RKO (cell line): ENCODE data around the gene FAM234A.
"Not testable (repeated sequence)": the region's sequence is repeated elsewhere in the genome, so short reads cannot be mapped to it uniquely, and the experiment has no call there.

ENCODE experiments used
- DNase-seq: peaks from one replicate; pipeline ENCODE4 v3.0.0-alpha.2; 2016; ENCODE audit warnings: low spot score

FAM234A gene

DNA sequence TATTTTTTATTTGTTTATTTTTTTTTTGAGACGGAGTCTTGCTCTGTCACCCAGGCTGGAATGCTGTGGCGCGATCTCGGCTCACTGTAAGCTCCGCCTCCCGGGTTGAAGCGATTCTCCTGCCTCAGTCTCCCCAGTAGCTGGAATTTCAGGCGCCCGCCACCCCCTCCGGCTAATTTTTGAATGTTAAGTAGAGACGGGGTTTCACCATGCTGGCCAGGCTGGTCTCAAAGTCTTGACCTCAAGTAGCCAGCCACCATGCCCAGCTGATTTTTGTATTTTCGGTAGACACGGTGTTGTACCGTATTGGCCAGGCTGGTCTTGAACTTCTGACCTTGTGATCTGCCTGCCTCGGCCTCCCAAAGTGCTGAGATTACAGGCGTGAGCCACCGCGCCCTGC lies 4.3 kb upstream of the FAM234A start:
- DNase-seq, result not testable (repeated sequence)

DNA sequence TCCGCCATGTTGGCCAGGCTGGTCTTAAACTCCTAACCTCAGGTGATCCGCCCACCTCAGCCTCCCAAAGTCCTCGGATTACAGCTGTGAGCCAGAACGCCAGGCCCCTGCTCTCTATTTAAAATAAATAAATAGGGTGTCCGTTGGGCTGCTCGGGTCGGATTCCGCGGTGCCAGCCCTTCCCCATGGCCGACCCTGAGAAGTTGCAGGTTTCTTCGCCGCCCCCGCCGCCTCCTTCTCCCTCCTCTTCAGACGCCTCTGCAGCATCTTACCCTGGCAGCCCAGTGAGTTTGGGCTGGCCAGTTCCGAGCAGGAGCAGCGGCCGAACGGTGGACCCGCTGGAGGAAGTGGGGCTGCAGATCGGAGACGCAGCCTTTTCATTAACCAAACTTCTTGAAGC lies 3.7 kb upstream of the FAM234A start:
- DNase-seq, result no peak

DNA sequence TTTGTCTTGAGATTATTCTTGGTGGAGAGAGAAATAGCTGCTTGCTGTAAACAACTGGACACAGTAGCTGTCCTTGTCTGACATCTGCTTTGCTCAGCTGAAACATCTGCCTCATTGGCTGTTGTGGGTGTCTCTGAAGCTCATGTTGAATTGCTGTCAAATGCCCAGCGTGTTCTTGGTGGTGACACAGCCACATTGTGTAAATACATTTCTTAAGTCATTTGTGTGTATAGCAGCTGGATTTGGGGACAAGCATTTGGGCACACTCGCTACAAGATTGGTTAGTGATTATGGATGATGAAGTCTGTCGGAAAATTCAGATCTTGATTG lies 5.3 kb downstream of the FAM234A start:
- DNase-seq, result no peak

DNA sequence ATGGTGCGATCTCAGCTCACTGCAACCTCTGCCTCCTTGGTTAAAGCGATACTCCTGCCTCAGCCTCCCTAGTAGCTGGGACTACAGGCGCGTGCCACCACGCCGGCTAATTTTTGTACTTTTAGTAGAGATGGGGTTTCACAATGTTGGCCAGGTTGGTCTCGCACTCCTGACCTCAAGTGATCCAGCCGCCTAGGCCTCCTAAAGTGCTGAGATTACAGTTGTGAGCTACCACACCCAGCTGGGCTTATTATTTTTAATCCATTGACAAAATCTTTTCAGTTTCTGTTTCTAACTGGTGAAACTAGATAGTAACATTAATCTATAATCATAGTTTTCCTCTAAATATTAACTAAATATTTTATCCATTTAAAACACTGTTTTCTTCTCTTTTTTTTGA lies 5.9 kb downstream of the FAM234A start:
- no peak for DNase-seq

DNA sequence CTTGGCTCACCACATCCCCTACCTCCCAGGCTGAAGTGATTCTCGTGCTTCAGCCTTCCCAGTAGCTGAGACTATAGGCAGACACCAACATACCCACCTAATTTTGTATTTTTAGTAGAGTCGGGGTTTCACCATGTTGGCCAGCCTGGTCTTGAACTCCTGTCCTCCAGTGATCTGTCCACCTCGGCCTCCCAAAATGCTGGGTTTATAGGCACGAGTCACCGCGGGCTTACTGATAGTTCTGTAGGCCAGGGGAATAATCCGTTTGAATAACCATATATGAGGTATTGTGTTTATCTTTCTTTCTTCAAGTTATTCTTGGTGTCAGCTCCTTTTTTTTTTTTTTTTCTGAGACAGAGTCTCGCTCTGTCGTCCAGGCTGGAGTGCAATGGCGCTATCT lies 7.7 kb downstream of the FAM234A start:
- DNase-seq, result no peak

DNA sequence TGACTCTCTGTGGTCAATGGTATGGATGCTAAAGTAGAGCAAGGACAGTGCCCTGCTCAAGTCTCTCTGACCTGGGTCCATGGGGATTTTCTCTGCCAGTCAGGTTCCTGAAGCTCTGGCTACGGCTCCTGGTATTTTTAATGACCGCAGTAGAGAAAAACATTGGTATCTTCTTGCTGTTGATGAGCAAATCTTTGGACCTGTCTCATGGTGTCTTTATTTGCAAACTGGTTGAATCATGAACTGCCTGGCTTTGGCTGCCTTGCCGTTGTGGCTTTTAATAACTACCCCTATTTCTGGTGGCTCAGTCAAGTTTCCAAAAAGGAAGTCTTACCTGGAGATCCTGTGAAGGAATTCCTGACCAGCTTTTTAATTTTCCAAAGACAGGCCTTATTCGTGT lies 8.7 kb downstream of the FAM234A start:
- DNase-seq, result no peak

DNA sequence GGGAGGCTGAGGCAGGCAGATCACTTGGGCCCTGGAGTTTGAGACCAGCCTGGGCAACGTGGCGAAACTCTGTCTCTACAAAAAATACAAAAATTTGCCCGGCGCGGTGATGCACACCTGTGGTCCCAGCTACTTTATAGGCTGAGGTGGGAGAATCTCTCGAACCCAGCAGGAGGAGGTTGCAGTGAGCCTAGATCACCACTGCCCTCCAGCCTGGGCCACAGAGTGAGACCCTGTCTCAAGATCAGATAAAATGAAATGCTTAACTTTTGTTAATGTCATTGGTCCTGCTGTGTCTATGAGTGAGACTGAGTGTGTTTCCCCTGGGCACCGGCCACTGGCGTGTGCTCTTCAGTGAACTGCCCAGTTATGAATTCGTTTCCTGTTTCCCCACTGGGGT lies 10.5 kb downstream of the FAM234A start:
- DNase-seq, result no peak

DNA sequence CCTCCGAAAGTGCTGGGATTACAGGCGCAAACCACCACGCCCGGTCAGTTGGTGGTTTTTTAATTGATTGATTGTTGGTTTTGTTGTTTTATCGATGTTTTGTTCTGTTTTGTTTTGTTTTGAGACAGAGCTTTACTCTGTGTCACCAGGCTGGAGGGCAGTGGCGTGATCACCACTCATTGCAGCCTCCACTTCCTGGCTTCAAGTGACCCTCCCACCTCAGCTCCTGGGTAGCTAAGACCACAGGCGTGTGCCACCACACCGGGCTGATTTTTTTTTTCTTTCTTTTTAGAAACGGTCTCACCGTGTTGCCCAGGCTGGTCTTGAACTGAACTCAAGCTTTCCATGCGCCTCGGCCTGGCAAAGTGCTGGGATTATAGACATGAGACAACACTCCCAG lies 12.4 kb downstream of the FAM234A start:
- DNase-seq, result no peak

DNA sequence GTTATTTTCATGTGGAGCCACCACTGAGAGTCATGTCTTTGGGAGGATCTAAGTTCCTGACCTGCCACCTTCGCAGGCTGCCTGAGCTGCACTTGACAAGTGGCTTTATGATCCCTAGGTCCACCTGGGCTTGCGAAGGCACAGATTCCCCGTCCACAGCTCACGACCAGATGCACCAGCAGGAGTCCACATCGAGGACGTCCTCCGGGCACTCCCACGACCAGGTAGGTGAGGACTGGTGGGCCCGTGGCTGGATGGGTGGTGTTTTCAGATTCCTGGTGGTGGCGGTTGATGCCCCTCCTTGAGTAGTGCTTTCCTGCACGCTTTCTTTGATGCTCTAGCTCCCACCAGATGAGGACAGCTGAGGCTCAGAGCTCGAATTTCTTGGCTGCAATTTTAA lies 14.8 kb downstream of the FAM234A start:
- no peak for DNase-seq

DNA sequence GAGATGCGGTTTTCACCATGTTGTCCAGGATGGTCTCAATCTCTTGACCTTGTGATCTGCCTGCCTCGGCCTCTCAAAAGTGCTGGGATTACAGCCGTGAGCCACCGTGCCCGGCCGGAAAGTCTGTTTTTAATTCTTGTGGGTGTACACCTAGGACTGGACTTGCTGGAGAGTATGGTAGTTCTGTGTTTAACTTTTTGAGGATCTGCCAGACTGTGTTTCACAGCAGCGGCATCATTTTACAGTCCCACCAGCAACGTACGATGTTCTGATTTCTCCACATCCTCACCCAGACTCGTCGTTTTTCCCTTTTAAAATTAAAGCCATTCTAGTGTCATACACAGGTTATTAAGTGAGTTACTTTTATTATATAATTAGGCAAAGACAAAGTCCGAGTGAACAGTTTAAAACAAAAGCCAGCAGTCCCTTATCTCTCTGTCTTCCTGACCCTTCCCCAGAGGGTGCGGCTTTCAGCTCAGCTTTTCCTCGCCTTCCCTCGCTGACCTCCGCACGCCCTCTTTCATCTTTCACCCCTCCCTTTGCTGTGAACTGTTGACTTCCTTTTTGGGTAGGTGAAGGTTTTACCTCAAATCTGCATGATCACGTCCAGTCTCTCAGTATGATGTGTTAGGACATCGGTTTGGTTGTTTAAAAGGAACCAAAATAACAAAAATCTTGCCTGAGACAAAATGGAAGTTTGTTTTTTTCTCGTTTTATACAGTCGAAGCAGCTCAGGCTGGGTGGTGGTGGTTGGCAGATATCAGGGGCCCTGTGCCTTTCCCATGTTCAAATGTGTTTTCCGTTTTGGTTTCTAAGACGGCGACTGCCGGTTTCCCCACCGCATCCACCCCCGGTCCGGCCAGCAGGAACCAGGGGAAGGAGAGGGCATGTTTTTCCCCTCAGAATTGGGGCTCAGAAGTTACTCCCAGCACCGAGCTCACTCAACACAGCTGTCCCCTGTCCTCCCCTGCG lies 18.0 kb downstream of the FAM234A start:
- no peak for DNase-seq

DNA sequence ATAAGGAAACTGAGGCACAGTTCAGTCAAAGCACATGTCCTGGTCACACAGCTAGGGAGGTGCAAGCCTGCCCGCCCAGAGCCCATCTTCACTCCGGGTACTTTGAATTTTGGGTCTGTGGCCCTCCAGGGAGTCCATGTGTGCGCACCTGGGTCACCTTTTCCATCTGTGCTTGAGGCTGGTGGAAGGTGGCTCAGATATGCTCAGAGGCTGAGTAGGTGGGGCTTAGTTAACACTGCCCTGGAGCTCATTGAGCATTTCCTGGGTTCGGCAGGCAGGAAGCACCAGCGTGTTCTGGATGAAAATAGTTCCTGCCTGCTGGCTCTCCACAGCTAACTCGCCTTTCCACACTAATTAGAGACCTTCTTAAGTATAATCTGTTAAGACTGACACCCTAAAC lies 19.2 kb downstream of the FAM234A start:
- DNase-seq, result no peak

DNA sequence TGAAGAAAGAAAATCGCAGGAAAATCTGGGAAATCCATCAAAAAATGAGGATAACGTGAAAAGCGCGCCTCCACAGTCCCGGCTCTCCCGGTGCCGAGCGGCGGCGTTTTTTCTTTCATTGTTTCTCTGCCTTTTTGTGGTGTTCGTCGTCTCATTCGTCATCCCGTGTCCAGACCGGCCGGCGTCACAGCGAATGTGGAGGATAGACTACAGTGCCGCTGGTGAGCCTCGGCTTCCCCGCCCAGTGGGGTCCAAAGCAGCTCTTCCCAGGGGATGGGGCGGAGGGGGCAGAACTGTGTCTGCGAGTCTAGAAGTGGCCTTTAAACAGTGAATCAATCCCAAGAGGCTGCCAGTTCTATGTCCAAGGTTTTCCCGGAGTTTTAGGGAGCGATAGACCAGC lies 19.8 kb downstream of the FAM234A start:
- no peak for DNase-seq

DNA sequence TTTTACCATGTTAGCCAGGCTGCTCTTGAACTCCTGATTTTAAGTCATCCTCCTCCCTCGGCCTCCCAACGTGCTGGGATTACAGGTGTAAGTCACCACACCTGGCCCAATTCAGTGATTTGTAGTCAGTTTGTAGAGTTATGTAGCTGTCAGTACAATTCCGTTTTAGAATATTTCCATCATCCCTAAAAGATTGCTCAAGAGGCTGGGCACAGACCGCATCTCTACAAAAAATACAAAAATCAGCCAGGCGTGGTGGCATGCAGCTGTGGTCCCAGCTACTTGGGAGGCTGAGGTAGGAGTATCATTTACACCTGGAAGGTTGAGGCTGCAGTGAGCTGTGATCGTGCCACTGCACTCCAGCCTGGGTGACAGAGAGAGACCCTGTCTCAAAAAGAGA lies 20.6 kb downstream of the FAM234A start:
- no peak for DNase-seq

DNA sequence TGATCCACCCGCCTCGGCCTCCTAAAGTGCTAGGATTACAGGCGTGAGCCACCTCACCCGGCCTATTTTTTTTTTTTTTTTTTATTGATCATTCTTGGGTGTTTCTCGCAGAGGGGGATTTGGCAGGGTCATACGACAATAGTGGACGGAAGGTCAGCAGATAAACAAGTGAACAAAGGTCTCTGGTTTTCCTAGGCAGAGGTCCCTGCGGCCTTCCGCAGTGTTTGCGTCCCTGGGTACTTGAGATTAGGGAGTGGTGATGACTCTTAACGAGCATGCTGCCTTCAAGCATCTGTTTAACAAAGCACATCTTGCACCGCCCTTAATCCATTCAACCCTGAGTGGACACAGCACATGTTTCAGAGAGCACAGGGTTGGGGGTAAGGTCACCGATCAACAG lies 23.5 kb downstream of the FAM234A start:
- DNase-seq, result not testable (repeated sequence)

DNA sequence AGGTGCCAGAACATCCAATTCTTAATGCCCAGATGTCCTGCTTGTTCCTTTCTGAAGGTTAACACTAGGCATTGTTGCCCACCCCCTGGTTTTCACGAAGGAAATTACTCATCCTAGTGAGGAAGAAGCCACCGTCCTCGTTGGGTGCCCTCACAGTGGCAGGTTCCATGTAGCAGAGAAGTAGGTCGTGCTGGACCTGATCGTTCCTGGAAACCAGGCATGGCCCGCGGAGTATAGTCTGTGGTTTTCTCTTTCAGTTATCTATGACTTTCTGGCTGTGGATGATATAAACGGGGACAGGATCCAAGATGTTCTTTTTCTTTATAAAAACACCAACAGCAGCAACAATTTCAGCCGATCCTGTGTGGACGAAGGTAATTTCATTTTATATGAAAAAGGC lies 24.6 kb downstream of the FAM234A start:
- DNase-seq, result no peak

DNA sequence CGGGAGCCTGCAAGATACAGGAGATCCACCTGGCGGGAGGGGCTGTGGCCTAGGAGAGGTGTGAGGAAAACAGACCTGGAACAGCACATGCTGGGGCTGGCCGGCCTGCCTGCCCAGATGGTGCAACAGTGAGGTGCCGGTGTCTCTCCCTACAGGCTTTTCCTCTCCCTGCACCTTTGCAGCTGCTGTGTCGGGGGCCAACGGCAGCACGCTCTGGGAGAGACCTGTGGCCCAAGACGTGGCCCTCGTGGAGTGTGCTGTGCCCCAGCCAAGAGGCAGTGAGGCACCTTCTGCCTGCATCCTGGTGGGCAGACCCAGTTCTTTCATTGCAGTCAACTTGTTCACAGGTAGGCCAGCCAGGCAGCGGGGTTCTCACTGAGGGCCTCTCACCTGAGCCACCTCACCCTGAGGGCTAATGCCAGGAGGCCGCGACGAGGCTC lies 25.2 kb downstream of the FAM234A start:
- no peak for DNase-seq

DNA sequence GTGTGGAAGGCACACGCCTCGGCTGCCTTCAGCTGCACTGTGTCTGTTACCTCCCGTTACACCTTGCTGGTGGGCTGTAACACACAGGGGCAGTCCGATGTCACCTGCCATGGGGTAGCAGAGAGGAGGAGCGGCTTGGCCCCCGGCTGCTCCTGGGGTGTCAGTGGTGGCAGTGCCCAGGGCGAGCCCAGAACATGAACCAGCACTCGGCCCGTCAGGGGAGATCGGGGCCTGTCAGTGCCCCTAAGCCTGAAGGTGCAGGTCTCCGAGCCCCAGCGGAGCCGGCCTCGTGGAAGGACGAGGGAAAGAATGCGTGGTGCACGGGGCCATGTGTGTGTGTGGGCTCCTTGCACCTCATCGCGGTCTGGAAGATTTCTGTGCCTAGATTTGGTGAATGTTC lies 25.7 kb downstream of the FAM234A start:
- no peak for DNase-seq

DNA sequence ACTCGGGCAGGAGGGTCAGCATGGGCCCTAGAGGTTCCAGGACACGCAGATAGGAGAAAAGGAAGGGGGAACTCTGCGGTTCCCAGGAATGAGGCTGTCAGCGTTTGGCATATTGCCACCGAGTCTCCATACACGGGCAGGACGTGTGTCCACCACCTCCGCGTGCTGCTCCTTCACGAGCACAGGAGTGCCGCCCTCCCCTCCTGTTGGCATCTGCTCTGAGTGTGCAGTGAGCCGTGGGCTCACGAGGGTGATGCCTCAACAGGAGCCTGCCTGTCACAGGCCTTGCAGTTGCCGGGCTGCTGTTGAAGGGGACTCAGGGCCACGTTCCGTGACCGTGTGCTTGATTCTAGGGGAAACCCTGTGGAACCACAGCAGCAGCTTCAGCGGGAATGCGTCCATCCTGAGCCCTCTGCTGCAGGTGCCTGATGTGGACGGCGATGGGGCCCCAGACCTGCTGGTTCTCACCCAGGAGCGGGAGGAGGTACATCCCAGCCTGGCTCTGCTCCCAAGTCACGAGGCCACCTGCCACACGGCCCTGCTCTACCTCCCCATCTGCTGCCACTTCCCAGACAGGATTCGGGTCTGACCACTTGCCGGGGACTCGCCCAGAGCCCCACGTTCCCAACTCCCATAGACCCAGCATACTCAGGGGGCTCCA lies 26.5 kb downstream of the FAM234A start:
- no peak for DNase-seq

DNA sequence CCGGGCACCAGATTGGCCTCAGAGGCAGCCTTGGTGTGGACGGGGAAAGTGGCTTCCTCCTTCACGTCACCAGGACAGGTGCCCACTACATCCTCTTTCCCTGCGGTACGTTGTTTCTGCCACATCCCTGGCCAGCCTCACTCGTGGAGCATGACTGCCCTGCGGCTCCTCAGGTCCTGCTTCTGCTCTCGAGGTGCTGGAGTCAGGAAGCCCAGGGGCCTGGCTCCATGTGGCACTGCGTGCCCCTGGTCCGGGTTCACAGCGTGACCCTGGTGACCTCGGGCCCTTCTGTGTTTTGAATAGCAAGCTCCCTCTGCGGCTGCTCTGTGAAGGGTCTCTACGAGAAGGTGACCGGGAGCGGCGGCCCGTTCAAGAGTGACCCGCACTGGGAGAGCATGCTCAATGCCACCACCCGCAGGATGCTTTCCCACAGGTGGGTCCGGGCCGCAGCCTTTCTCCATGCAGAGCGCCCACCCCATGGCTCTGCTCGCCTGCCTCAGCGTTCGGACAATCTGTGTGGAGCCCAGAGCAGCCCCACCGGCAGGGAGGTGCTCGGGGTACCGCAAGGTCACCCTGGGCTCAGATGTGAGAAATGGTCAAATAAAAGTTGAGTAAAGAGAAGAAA lies 27.6 kb downstream of the FAM234A start:
- no peak for DNase-seq

DNA sequence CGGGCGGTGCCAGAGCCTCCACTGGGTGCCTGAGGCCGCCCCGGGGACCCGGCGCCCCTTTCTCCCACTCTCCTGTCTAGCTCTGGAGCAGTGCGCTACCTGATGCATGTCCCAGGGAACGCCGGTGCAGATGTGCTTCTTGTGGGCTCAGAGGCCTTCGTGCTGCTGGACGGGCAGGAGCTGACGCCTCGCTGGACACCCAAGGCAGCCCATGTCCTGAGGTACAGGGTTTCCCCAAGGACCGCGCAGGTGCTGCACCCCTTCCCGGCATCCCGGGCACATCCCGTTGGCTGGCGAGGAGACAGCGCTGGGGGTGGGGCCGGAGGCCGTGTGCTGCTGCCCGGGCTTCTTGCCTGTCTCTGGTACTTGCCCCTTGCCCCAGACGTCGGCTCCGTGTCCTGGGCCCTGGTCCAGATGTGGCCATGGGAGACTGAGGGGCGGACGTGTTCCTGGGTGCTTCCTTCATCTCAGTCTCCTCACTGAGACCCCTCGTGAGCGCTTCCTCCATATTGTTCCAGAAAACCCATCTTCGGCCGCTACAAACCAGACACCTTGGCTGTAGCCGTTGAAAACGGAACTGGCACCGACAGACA lies 28.7 kb downstream of the FAM234A start:
- no peak for DNase-seq

DNA sequence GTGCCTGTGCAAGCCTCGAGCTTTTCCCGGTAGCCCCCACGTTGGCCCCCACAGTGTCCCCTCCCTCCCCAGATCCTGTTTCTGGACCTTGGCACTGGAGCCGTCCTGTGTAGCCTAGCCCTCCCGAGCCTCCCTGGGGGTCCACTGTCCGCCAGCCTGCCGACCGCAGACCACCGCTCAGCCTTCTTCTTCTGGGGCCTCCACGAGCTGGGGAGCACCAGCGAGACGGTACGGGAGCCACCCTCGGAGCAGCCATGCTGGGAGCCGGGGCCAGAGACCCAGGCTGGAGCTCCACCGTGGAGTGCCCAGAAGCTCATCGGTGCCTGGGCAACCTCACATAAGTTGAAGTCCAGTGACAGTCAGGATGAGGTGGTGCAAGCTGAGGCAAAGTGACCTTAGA lies 29.3 kb downstream of the FAM234A start:
- no peak for DNase-seq

DNA sequence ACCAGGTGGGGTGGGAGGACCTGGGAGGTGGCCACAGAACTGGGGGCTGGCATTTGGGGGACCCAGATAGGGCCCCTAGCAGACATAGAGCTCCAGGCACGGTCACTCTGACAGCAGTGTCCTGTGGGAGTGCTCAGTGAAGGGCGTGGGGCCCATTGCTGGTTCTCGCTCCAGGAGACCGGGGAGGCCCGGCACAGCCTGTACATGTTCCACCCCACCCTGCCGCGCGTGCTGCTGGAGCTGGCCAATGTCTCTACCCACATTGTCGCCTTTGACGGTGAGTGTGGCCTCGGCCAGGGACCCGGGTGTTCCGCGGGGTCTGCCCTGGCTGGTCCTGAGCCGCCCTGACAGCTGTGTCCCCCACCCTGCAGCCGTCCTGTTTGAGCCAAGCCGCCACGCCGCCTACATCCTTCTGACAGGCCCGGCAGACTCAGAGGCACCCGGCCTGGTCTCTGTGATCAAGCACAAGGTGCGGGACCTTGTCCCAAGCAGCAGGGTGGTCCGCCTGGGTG lies 29.9 kb downstream of the FAM234A start:
- no peak for DNase-seq
